Measurements from ENCODE around the gene NDUFA3. TPM values are rescaled to one million over a fixed set of nuclear protein-coding genes. Genes with fewer than 3 reads are reported as not detected.

The NDUFA3 gene
- polyA plus RNA-seq, 2 of the 4 experiments (the other 2 are of a cell fraction): 43.5 to 190 TPM

DNA sequence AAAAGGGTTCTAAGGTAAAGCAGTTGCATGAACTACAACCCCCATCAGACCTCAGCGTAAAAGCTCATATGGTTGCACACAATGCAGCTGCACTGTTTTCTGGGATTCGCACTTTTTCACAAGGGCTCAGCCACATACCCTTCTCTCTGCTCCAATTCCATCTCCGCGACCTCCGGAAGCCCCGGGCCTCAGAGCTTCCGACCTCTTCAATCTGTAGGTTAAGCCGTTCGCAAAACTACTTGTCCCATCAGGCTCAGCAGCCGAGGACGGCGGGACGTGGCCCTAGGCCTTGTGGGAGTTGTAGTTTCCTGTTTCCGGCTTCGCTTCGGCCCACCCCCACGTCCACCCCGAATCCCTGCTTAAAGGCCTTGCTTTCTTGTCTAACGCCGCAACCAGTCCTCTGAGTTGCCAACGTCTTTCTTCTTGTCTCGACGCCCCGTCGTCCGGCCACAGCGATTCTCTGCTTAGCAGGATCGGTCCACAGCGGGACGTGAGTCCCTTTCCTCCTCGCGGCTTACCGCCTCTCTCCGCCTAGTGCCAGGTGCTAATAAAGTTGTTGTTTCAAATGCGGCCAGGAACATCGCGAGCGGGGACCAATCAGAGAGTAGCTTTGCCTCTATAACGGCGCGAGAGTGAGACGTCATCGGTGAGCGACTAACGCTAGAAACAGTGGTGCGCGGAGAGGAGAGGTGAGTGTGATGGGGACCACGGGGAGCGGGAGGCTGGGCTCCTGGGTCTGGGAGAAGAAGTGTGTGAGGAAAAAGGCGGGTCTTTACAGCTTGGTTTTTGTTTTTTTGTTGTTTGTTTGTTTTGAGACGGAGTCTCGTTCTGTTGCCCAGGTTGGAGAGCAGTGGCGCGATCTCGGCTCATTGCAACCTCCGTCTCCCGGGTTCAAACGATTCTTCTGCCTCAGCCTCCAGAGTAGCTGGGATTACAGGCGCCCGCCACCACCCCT is 12.7 kb downstream of the NDUFA3 start, which contains the start of the genes PRPF31 and TFPT:
TSS of gene PRPF31 (plus strand) at position 646 of the 955 bp plus-strand sequence. CDS start 2,525 bp downstream, outside the sequence.
TSS of gene TFPT (minus strand) at position 549 of the 955 bp plus-strand sequence. CDS start at position 161, 388 bp downstream.
- ChIA-PET CTCF (interaction anchor here (0.7 to 1.2 kb wide), 4 partner anchors 18 to 53 kb away, joined by 3 to 4 read pairs (median 3); no protein-coding TSS in a partner anchor), POLR2A (interaction anchor here (0.6 to 2.7 kb wide), 18 partner anchors 9 to 333 kb away, joined by 3 to 51 read pairs (median 4); partner anchors contain the start of genes CNOT3, LENG1, LENG8 and MBOAT7)
- Histone ChIP-seq H3K27ac (peak within 1 kb of the TSS; percentile 84 to 93), H3K4me3 (peak within 1 kb of the TSS; percentile 95), H3K4me1 (peaks cover 14% of the 10 kb centered on the region; the same call in 2 of the 3 replicates), H3K4me2 (peak within 1 kb of the TSS; percentile 85), H3K9me3 (no peaks in the 10 kb centered on the region)
- ATAC-seq: peak; percentile 96 to 98
- peak; percentile 99 for DNase-seq (ENCODE audit: low read depth in 1 of 2, low spot score in 1 of 2)
- WGBS (ENCODE audit: missing lambda C conversion rate): 2% methylated on average over 60 of the region's 60 CpGs
- FAIRE-seq: peak; percentile 98
- TF ChIP-seq ZFP36 (IDR thresholded peaks at IDR 0.05; ENCODE audit: borderline replicate concordance, partially characterized antibody) (no peak), CHD4 (IDR thresholded peaks at IDR 0.05; ENCODE audit: borderline replicate concordance) (no peak), CHD2 (IDR thresholded peaks at IDR 0.05; ENCODE audit: low read length, partially characterized antibody) (peak; percentile 67), CBX8 (IDR thresholded peaks at IDR 0.05) (no peak), RFX5 (IDR thresholded peaks at IDR 0.05) (peak; percentile 73; the same call in 1 of the 2 replicates), RAD21 (conservative IDR thresholded peaks at IDR 0.05 in 1 of 2, IDR thresholded peaks at IDR 0.05 in 1 of 2) (no peak), MYC (IDR thresholded peaks at IDR 0.05; ENCODE audit: borderline replicate concordance, low read length) (peak; percentile 88), GATA3 (IDR thresholded peaks at IDR 0.05; ENCODE audit: borderline replicate concordance) (peak; percentile 56), JUN (IDR thresholded peaks at IDR 0.05) (peak; percentile 95 to 96), CBX2 (IDR thresholded peaks at IDR 0.05; ENCODE audit: borderline replicate concordance, low read depth) (no peak), ZNF302 (CRISPR knock-in tag; IDR thresholded peaks at IDR 0.05) (no peak), ESRRA (IDR thresholded peaks at IDR 0.05; ENCODE audit: borderline replicate concordance, low read length) (no peak), TFCP2L1 (CRISPR knock-in tag; IDR thresholded peaks at IDR 0.05) (0 out of 2 replicates have a peak, but pooled peaks have one; percentile 51), TP53 (CRISPR knock-in tag; IDR thresholded peaks at IDR 0.05) (0 out of 2 replicates have a peak, but pooled peaks have one; percentile 17), SMC3 (IDR thresholded peaks at IDR 0.05) (no peak), FOSL2 (IDR thresholded peaks at IDR 0.05) (no peak), FOSL2 (CRISPR knock-in tag; IDR thresholded peaks at IDR 0.05) (no peak; the same call in 1 of the 2 replicates), NPAS2 (CRISPR knock-in tag; IDR thresholded peaks at IDR 0.05; ENCODE audit: borderline replicate concordance) (no peak), EHMT2 (IDR thresholded peaks at IDR 0.05; ENCODE audit: low read depth) (no peak), MAZ (IDR thresholded peaks at IDR 0.05; ENCODE audit: borderline replicate concordance, low read depth, low read length) (no peak; the same call in 1 of the 2 replicates), CEBPB (IDR thresholded peaks at IDR 0.05) (0 out of 4 replicates have a peak, but pooled peaks of 1 of the 2 experiments have one; percentile 21), PHF8 (IDR thresholded peaks at IDR 0.05; ENCODE audit: borderline replicate concordance, low read depth) (peak; percentile 88; the same call in 1 of the 2 replicates), RCOR1 (IDR thresholded peaks at IDR 0.05; ENCODE audit: low read depth, low read length) (no peak), RARB (CRISPR knock-in tag; IDR thresholded peaks at IDR 0.05) (no peak), FOSB (CRISPR knock-in tag; IDR thresholded peaks at IDR 0.05) (no peak), SREBF2 (IDR thresholded peaks at IDR 0.05) (no peak), HDAC2 (IDR thresholded peaks at IDR 0.05) (peak; percentile 77; the same call in 1 of the 2 replicates), POLR2A (IDR thresholded peaks at IDR 0.05; ENCODE audit: low read length) (peak; percentile 78)
- TF ChIP-seq, protein P1, sequence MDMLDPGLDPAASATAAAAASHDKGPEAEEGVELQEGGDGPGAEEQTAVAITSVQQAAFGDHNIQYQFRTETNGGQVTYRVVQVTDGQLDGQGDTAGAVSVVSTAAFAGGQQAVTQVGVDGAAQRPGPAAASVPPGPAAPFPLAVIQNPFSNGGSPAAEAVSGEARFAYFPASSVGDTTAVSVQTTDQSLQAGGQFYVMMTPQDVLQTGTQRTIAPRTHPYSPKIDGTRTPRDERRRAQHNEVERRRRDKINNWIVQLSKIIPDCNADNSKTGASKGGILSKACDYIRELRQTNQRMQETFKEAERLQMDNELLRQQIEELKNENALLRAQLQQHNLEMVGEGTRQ (IDR thresholded peaks at IDR 0.05): no peak
- TF ChIP-seq, protein P2, sequence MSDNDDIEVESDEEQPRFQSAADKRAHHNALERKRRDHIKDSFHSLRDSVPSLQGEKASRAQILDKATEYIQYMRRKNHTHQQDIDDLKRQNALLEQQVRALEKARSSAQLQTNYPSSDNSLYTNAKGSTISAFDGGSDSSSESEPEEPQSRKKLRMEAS (IDR thresholded peaks at IDR 0.05): peak; percentile 98
- TF ChIP-seq, protein P3, sequence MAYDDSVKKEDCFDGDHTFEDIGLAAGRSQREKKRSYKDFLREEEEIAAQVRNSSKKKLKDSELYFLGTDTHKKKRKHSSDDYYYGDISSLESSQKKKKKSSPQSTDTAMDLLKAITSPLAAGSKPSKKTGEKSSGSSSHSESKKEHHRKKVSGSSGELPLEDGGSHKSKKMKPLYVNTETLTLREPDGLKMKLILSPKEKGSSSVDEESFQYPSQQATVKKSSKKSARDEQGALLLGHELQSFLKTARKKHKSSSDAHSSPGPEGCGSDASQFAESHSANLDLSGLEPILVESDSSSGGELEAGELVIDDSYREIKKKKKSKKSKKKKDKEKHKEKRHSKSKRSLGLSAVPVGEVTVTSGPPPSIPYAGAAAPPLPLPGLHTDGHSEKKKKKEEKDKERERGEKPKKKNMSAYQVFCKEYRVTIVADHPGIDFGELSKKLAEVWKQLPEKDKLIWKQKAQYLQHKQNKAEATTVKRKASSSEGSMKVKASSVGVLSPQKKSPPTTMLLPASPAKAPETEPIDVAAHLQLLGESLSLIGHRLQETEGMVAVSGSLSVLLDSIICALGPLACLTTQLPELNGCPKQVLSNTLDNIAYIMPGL (CRISPR knock-in tag; IDR thresholded peaks at IDR 0.05; ENCODE audit: borderline replicate concordance): no peak; the same call in 1 of the 2 replicates
- TF ChIP-seq, protein P4, sequence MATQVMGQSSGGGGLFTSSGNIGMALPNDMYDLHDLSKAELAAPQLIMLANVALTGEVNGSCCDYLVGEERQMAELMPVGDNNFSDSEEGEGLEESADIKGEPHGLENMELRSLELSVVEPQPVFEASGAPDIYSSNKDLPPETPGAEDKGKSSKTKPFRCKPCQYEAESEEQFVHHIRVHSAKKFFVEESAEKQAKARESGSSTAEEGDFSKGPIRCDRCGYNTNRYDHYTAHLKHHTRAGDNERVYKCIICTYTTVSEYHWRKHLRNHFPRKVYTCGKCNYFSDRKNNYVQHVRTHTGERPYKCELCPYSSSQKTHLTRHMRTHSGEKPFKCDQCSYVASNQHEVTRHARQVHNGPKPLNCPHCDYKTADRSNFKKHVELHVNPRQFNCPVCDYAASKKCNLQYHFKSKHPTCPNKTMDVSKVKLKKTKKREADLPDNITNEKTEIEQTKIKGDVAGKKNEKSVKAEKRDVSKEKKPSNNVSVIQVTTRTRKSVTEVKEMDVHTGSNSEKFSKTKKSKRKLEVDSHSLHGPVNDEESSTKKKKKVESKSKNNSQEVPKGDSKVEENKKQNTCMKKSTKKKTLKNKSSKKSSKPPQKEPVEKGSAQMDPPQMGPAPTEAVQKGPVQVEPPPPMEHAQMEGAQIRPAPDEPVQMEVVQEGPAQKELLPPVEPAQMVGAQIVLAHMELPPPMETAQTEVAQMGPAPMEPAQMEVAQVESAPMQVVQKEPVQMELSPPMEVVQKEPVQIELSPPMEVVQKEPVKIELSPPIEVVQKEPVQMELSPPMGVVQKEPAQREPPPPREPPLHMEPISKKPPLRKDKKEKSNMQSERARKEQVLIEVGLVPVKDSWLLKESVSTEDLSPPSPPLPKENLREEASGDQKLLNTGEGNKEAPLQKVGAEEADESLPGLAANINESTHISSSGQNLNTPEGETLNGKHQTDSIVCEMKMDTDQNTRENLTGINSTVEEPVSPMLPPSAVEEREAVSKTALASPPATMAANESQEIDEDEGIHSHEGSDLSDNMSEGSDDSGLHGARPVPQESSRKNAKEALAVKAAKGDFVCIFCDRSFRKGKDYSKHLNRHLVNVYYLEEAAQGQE (IDR thresholded peaks at IDR 0.05): peak; percentile 61
- TF ChIP-seq, protein P5, sequence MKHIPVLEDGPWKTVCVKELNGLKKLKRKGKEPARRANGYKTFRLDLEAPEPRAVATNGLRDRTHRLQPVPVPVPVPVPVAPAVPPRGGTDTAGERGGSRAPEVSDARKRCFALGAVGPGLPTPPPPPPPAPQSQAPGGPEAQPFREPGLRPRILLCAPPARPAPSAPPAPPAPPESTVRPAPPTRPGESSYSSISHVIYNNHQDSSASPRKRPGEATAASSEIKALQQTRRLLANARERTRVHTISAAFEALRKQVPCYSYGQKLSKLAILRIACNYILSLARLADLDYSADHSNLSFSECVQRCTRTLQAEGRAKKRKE (CRISPR knock-in tag; IDR thresholded peaks at IDR 0.05; ENCODE audit: low read depth): no peak
